Left colon (tissue), 2 donors: ENCODE results near the gene PSD4. TPM values are rescaled to one million over a fixed set of nuclear protein-coding genes. Genes with fewer than 3 reads are reported as not detected.

Experiments
- ATAC-seq: fragments of 200-7000 bp; cut with Tn5 transposase; one replicate; pipeline ENCODE4 v1.9.1; 2020; ENCODE audit warnings: mild to moderate bottlenecking, moderate library complexity
- DNase-seq, 2 donors: peaks; one replicate each; pipeline ENCODE4 v3.0.0-alpha.2; 2020
- intact Hi-C, 2 donors: fragments of 100-400 bp; cut with DNase I in 1 of 2; cut with micrococcal nuclease in 1 of 2; formaldehyde crosslinking; loops; one replicate each; pipeline versions ENCODE4 v1.11.2 to v1.14.0; 2022; cut with DNase I, micrococcal nuclease
- total RNA-seq, 2 donors: library from RNA; stranded (reverse); fragmentation: NEBNext Ultra II Directional; extraction: Animal tissue kit (Norgen Biotek cat#: 25700); gene quantifications; one replicate each; pipeline ENCODE4 v1.2.1, GENCODE V29; 2021
- donor health status: DM: no; HTN: no; CAD: no.
- donor health status: DM: yes; HTN: yes; CAD: no.

PSD4 gene
- total RNA-seq, 2 donors from 2014 or later = 68.4 to 72.1 TPM

GRCh38 chr2:113242327-113242726, 68.6 kb downstream of the PSD4 start:
- ATAC-seq = no peak
- DNase-seq = no peak
- intact Hi-C loops = no loop called here

- ATAC-seq (peak; percentile 22), DNase-seq (no peak)
- intact Hi-C loops = loop anchor here (5.0 kb wide), 1 partner anchor 127 kb away; no protein-coding TSS in a partner anchor
Observed at GRCh38 chr2:113245276-113245711, 71.5 kb downstream of the PSD4 start.

- no peak for ATAC-seq
- no peak for DNase-seq
- intact Hi-C loops = loop anchor here (5.0 kb wide), 1 partner anchor 126 kb away; no protein-coding TSS in a partner anchor
Observed at GRCh38 chr2:113246606-113247005, 72.8 kb downstream of the PSD4 start.

GRCh38 chr2:113248997-113249770, 75.4 kb downstream of the PSD4 start:
- intact Hi-C loops = loop anchor here (5.0 kb wide), 1 partner anchor 123 kb away; no protein-coding TSS in a partner anchor
- peak; percentile 87 for ATAC-seq
- DNase-seq = peak; percentile 71 to 87

- DNase-seq = no peak
- no peak for ATAC-seq
- intact Hi-C loops = no loop called here
Observed at GRCh38 chr2:113251118-113251517, 77.3 kb downstream of the PSD4 start.

- intact Hi-C loops = no loop called here
- ATAC-seq = no peak
Observed at GRCh38 chr2:113252047-113252590, 78.3 kb downstream of the PSD4 start.

GRCh38 chr2:113253453-113253852, 79.7 kb downstream of the PSD4 start:
- DNase-seq (no peak), ATAC-seq (no peak)
- intact Hi-C loops = no loop called here

More at GRCh38 chr2:113252047-113252590, 78.3 kb downstream of the PSD4 start:
- DNase-seq = no peak

- ATAC-seq = no peak
- intact Hi-C loops = no loop called here
- no peak for DNase-seq
Observed at GRCh38 chr2:113255140-113256070, 81.6 kb downstream of the PSD4 start.

- DNase-seq (no peak), ATAC-seq (no peak)
- intact Hi-C loops = no loop called here
Observed at GRCh38 chr2:113257516-113258264, 83.9 kb downstream of the PSD4 start.

- intact Hi-C loops = no loop called here
- DNase-seq (no peak), ATAC-seq (no peak)
Observed at GRCh38 chr2:113258471-113259147, 84.8 kb downstream of the PSD4 start.

Other genes with a start within 250 kb of the PSD4 start
- under 1 TPM in 1 of 2 donors, not detected in 1; 0.31 TPM for gene IL36G, start 196.0 kb upstream of the PSD4 start, total RNA-seq
- gene IL36A, start 168.5 kb upstream of the PSD4 start, total RNA-seq = not detected
- not detected for gene IL36B, start 121.1 kb upstream of the PSD4 start, total RNA-seq
- not detected for gene IL36RN, start 114.8 kb upstream of the PSD4 start, total RNA-seq
- not detected for gene IL1F10, start 106.0 kb upstream of the PSD4 start, total RNA-seq
- gene IL1RN, start 46.4 kb upstream of the PSD4 start, total RNA-seq = 10 to 100 TPM in 1 of 2 donors, 1 to 10 TPM in 1; 2.6 to 15.7 TPM
- gene PAX8, start 105.0 kb downstream of the PSD4 start, total RNA-seq = 10 to 100 TPM in 1 of 2 donors, 1 to 10 TPM in 1; 1.3 to 13.2 TPM